ENCODE data around the gene PLXNB1.

DNA sequence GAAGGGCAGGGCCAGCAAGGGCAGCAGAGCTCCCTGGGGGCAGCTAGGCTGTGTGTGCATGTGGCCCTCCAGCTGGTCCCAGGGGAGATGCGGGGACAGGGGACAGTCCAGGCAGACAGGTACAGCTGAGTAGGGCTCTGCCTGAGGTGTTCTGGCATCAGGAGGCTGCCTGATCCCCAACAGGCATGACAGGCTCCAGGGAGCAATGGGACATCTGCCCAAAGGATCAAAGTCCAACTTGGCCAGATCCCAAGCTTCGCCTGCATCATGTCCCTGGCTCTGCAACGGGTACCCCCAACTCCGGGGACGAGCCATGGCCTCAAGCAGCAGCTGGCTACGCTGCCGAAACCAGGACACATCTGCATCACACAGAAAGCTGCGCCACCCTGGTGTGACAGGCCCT lies 38.4 kb upstream of the PLXNB1 start:
- TF ChIP-seq, protein P1, sequence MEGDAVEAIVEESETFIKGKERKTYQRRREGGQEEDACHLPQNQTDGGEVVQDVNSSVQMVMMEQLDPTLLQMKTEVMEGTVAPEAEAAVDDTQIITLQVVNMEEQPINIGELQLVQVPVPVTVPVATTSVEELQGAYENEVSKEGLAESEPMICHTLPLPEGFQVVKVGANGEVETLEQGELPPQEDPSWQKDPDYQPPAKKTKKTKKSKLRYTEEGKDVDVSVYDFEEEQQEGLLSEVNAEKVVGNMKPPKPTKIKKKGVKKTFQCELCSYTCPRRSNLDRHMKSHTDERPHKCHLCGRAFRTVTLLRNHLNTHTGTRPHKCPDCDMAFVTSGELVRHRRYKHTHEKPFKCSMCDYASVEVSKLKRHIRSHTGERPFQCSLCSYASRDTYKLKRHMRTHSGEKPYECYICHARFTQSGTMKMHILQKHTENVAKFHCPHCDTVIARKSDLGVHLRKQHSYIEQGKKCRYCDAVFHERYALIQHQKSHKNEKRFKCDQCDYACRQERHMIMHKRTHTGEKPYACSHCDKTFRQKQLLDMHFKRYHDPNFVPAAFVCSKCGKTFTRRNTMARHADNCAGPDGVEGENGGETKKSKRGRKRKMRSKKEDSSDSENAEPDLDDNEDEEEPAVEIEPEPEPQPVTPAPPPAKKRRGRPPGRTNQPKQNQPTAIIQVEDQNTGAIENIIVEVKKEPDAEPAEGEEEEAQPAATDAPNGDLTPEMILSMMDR (conservative IDR thresholded peaks at IDR 0.05 in 1 of 2, IDR thresholded peaks at IDR 0.05 in 1 of 2; ENCODE audit: extremely low read depth in 1 of 2, insufficient read depth in 1 of 2, low read depth in 1 of 2, low read length in 2 of 2) = no peak
- no peak for TF ChIP-seq EZH2 (IDR thresholded peaks at IDR 0.05; ENCODE audit: borderline replicate concordance, low read length)

Data from mammary epithelial cell (primary cell).